Endothelial cell of umbilical vein (primary cell): ENCODE results near the gene EHBP1L1. TPM values are rescaled to one million over a fixed set of nuclear protein-coding genes. Genes with fewer than 3 reads are reported as not detected.

Experiments used
- BruUV-seq: library from RNA; stranded (reverse); fragments of 400-500 nt; replicated peaks from 2 replicates; lab custom pipeline; 2021; lab: Mats Ljungman, UMichigan
- CTCF ChIA-PET: fragments of 300-600, 350-600 bp; sonication (Branson Sonifier 250); formaldehyde crosslinking; loops from one replicate; lab custom pipeline; 2021; ENCODE audit warnings: antibody characterized with exemption, inconsistent platforms; lab: Charles Lee
- POLR2A ChIA-PET: fragments of 300-600, 350-600 bp; sonication (Branson Sonifier 250); formaldehyde crosslinking; loops from one replicate; lab custom pipeline; 2021; ENCODE audit warnings: antibody characterized with exemption, inconsistent platforms; lab: Charles Lee
- DNase-seq: peaks from one replicate; pipeline ENCODE4 v3.0.0-alpha.2; 2011; ENCODE audit warnings: low read depth, low spot score
- FAIRE-seq: peaks from 2 replicates; lab custom pipeline; 2011; peaks lifted over from hg19 to GRCh38; lab: Jason Lieb, UNC
- H2AFZ ChIP-seq: 2 replicates; pipeline ENCODE4 v1.6.0; 2012; ENCODE audit warnings: low read depth, low read length, control low read depth, inconsistent platforms
- H3K27ac ChIP-seq: 2 replicates; pipeline ENCODE4 v1.5.1; 2011; ENCODE audit warnings: low read depth, mild to moderate bottlenecking, control low read depth, low read length, moderate library complexity; ENCODE audit not compliant: insufficient read depth
- H3K27me3 ChIP-seq, 2 experiments: 2 replicates each; pipeline versions ENCODE4 v1.6.0 to v1.6.1; 2011; ENCODE audit warnings: low read length in 2 of 2, mixed read lengths in 1 of 2; ENCODE audit not compliant: control insufficient read depth in 2 of 2, insufficient read depth in 2 of 2
- H3K36me3 ChIP-seq, 2 experiments: 2 replicates in 1 of 2; 3 replicates in 1 of 2; pipeline ENCODE4 v1.5.1; 2011; ENCODE audit warnings: low read length in 2 of 2, mild to moderate bottlenecking in 1 of 2, moderate library complexity in 1 of 2; ENCODE audit not compliant: control insufficient read depth in 2 of 2, insufficient read depth in 2 of 2; ENCODE audit errors: extremely low read depth in 1 of 2
- H3K4me1 ChIP-seq: 3 replicates; pipeline ENCODE4 v1.5.1; 2011; ENCODE audit warnings: mild to moderate bottlenecking, low read length; ENCODE audit not compliant: control insufficient read depth, insufficient read depth; ENCODE audit errors: extremely low read depth
- H3K4me2 ChIP-seq: 2 replicates; pipeline ENCODE4 v1.6.1; 2011; ENCODE audit warnings: low read length, control low read depth, mixed read lengths; ENCODE audit not compliant: insufficient read depth
- H3K4me3 ChIP-seq, 3 experiments: fragments of 200-600 bp in 1 of 3; sonication (generic), shearing (Covaris generic) in 1 of 3; replicated peaks in 1 of 3; 2 replicates each; pipeline ENCODE4 v1.5.1; 2011 to 2016; ENCODE audit warnings: control low read depth in 3 of 3, low read length in 3 of 3, mild to moderate bottlenecking in 2 of 3, inconsistent platforms in 1 of 3, low read depth in 1 of 3, moderate library complexity in 1 of 3; ENCODE audit not compliant: insufficient read depth in 1 of 3
- H3K79me2 ChIP-seq: 2 replicates; pipeline ENCODE4 v1.6.0; 2012; ENCODE audit warnings: low read length, inconsistent platforms; ENCODE audit not compliant: control insufficient read depth, insufficient read depth
- H3K9ac ChIP-seq: replicated peaks from 2 replicates; pipeline ENCODE3; 2011; ENCODE audit warnings: low read length, control low read depth; ENCODE audit not compliant: insufficient read depth; ENCODE audit errors: extremely low read depth
- H3K9me1 ChIP-seq: replicated peaks from 3 replicates; pipeline ENCODE4 v1.6.0; 2011; ENCODE audit warnings: mild to moderate bottlenecking, low read length; ENCODE audit not compliant: control insufficient read depth, insufficient read depth; ENCODE audit errors: extremely low read depth
- H3K9me3 ChIP-seq: replicated peaks from 2 replicates; pipeline ENCODE4 v1.5.1; 2012; ENCODE audit warnings: low read length, inconsistent platforms; ENCODE audit not compliant: control insufficient read depth, insufficient read depth
- H4K20me1 ChIP-seq: replicated peaks from 2 replicates; pipeline ENCODE3; 2011; ENCODE audit warnings: mild to moderate bottlenecking, low read length; ENCODE audit not compliant: control insufficient read depth, insufficient read depth; ENCODE audit errors: extremely low read depth
- CTCF ChIP-seq, 2 donors: IDR thresholded peaks; 1 replicate in 1 of 2; 2 replicates in 1 of 2; pipeline ENCODE4 v1.5.1; 2011; ENCODE audit warnings: low read length in 2 of 2, mild to moderate bottlenecking in 2 of 2, moderate library complexity in 2 of 2, control low read depth in 1 of 2, inconsistent platforms in 1 of 2, low read depth in 1 of 2; ENCODE audit not compliant: insufficient read depth in 1 of 2; ENCODE audit errors: extremely low read depth in 1 of 2
- EZH2 ChIP-seq: IDR thresholded peaks from 2 replicates; pipeline ENCODE4 v1.6.1; 2012; ENCODE audit warnings: borderline replicate concordance, low read depth, mild to moderate bottlenecking, moderate library complexity, low read length, inconsistent platforms; ENCODE audit not compliant: severe bottlenecking
- FOS ChIP-seq: IDR thresholded peaks from 2 replicates; pipeline ENCODE4 v1.6.1; 2011; ENCODE audit warnings: mild to moderate bottlenecking, low read length, moderate library complexity, borderline replicate concordance; ENCODE audit not compliant: insufficient read depth
- GATA2 ChIP-seq: IDR thresholded peaks from 2 replicates; pipeline ENCODE4 v1.7.0; 2011; ENCODE audit warnings: low read depth, mild to moderate bottlenecking, moderate library complexity, mixed read lengths, low read length; ENCODE audit not compliant: insufficient read length, insufficient read depth
- JUN ChIP-seq: IDR thresholded peaks from 2 replicates; pipeline ENCODE4 v1.6.1; 2011; ENCODE audit warnings: borderline replicate concordance, low read depth; ENCODE audit not compliant: insufficient read length, insufficient read depth
- MAX ChIP-seq: IDR thresholded peaks from 2 replicates; pipeline ENCODE4 v1.6.1; 2011; ENCODE audit not compliant: insufficient read depth, insufficient read length
- MYC ChIP-seq: IDR thresholded peaks from one replicate; pipeline ENCODE4 v1.6.1; 2011; ENCODE audit warnings: mild to moderate bottlenecking, low read depth, low read length
- POLR2A ChIP-seq: IDR thresholded peaks from 2 replicates; pipeline ENCODE4 v1.6.1; 2012; ENCODE audit warnings: low read depth, mild to moderate bottlenecking, control low read depth, low read length
- POLR2AphosphoS5 ChIP-seq: IDR thresholded peaks from 2 replicates; pipeline ENCODE4 v1.6.1; 2012; ENCODE audit warnings: low read depth, mild to moderate bottlenecking, control low read depth, low read length, moderate library complexity; ENCODE audit not compliant: insufficient read depth
- dilution Hi-C: fragments of 300-500 bp; cut with MboI; formaldehyde crosslinking; loops from one replicate; pipeline ENCODE4 v1.15.0; 2019; ENCODE audit warnings: low sequenced_read_pairs; ENCODE audit not compliant: extremely low pct_ligation_motif_present
- intact Hi-C: fragments of 100-400 bp; cut with micrococcal nuclease; formaldehyde crosslinking; loops from one replicate; pipeline ENCODE4 v1.10.0; 2022
- polyA plus RNA-seq, 4 experiments: library from polyadenylated mRNA; depleted of rRNA in 3 of 4; stranded (reverse) in 3 of 4; unstranded in 1 of 4; fragments of >200 nt; gene quantifications; 2 replicates each; pipeline versions ENCODE4 v1.2.1 to v1.2.3, GENCODE V29; 2011 to 2012; ENCODE audit warnings: missing spikeins in 1 of 4
- total RNA-seq: library from RNA; stranded (reverse); gene quantifications from 2 replicates; pipeline ENCODE4 v1.2.3, GENCODE V29; 2021

EHBP1L1 gene
- total and polyA plus RNA-seq, 2 donors (not counting 3 experiments of a cell fraction or from before 2014, with no cell fraction given): 12.7 to 19.7 TPM

- Histone ChIP-seq H3K27ac (no peak overlapping the region), H3K4me3 (no peak overlapping the region), H2AFZ (no peak overlapping the region), H3K9me3 (no peaks in the 10 kb centered on the region), H3K4me2 (no peak overlapping the region), H3K79me2 (no peaks in the 10 kb centered on the region), H3K9me1 (no peaks in the 10 kb centered on the region), H3K36me3 (no peaks in the 10 kb centered on the region), H3K27me3 (no peaks in the 10 kb centered on the region), H3K4me1 (no peaks in the 10 kb centered on the region), H4K20me1 (no peaks in the 10 kb centered on the region), H3K9ac (no peak overlapping the region)
- dilution Hi-C loops: no loop called here
- intact Hi-C loops: no loop called here
- ChIA-PET CTCF (interaction anchor here (0.9 to 2.8 kb wide), 3 partner anchors 8 to 31 kb away, joined by 3 to 18 read pairs (median 3); no protein-coding TSS in a partner anchor), POLR2A (no interaction called here)
- TF ChIP-seq MAX (no peak), CTCF (IDR thresholded peaks at IDR 0.05; ENCODE audit: extremely low read depth in 1 of 2, insufficient read depth in 1 of 2, low read depth in 1 of 2, low read length in 2 of 2) (no peak), MYC (no peak), GATA2 (no peak), JUN (no peak), EZH2 (no peak), POLR2A (no peak), POLR2AphosphoS5 (no peak), FOS (no peak)
- BruUV-seq: no TSS peak
- FAIRE-seq (no peak), DNase-seq (no peak)
These were observed 8.3 kb downstream of the EHBP1L1 start for GRCh38 chr11:65584106-65584505.
